HG02852 (cell line): ENCODE results near the gene ABR.
"Not testable (repeated sequence)": the region's sequence is repeated elsewhere in the genome, so short reads cannot be mapped to it uniquely, and the experiment has no call there.

Experiments used
- ATAC-seq: cut with Tn5 transposase; IDR thresholded peaks from one replicate; pipeline ENCODE4 v1.9.1; 2021; ENCODE audit warnings: mild to moderate bottlenecking, moderate library complexity; ENCODE audit not compliant: unreplicated experiment

ABR gene

GRCh38 chr17:1073963-1074625, 105.7 kb downstream of the ABR start:
- ATAC-seq: not testable (repeated sequence)

- no peak for ATAC-seq
These were observed 106.4 kb downstream of the ABR start for GRCh38 chr17:1073241-1073962.

- no peak for ATAC-seq
These were observed 107.2 kb downstream of the ABR start for GRCh38 chr17:1072551-1072961.

GRCh38 chr17:1071103-1071825, 108.5 kb downstream of the ABR start:
- no peak for ATAC-seq

GRCh38 chr17:1070411-1070810, 109.4 kb downstream of the ABR start:
- no peak for ATAC-seq

- no peak for ATAC-seq
These were observed 109.9 kb downstream of the ABR start for GRCh38 chr17:1069847-1070246.

- ATAC-seq: no peak
These were observed 111.4 kb downstream of the ABR start for GRCh38 chr17:1068356-1068755.

GRCh38 chr17:1067282-1067956, 112.4 kb downstream of the ABR start:
- ATAC-seq: no peak

GRCh38 chr17:1065416-1065815, 114.4 kb downstream of the ABR start:
- not testable (repeated sequence) for ATAC-seq

- no peak for ATAC-seq
These were observed 118.8 kb downstream of the ABR start for GRCh38 chr17:1060991-1061390.

- ATAC-seq: no peak
These were observed 120.5 kb downstream of the ABR start for GRCh38 chr17:1059131-1059795.

GRCh38 chr17:1058423-1059130, 121.2 kb downstream of the ABR start:
- no peak for ATAC-seq

- ATAC-seq: no peak
These were observed 123.0 kb downstream of the ABR start for GRCh38 chr17:1056761-1057160.

- no peak for ATAC-seq
These were observed 123.8 kb downstream of the ABR start for GRCh38 chr17:1055751-1056645.

- ATAC-seq: no peak
These were observed 124.5 kb downstream of the ABR start for GRCh38 chr17:1055231-1055630.

- no peak for ATAC-seq
These were observed 125.1 kb downstream of the ABR start for GRCh38 chr17:1054656-1055055.

GRCh38 chr17:1053661-1054360, 126.0 kb downstream of the ABR start:
- no peak for ATAC-seq
